Fibroblast of pulmonary artery (primary cell): ENCODE data around the gene CEP112.

Experiments used
- DNase-seq: peaks from one replicate; pipeline ENCODE4 v3.0.0-alpha.2; 2010; ENCODE audit warnings: low read depth
- H3K4me3 ChIP-seq: replicated peaks from 2 replicates; pipeline ENCODE4 v1.5.1; 2011; ENCODE audit warnings: low read depth, mild to moderate bottlenecking, control low read depth, low read length, moderate library complexity
- TF ChIP-seq, protein P1 (sequence below): IDR thresholded peaks from 2 replicates; pipeline ENCODE4 v1.5.1; 2011; ENCODE audit warnings: mild to moderate bottlenecking, control low read depth, low read length, inconsistent platforms; ENCODE audit errors: missing control alignments

The CEP112 gene

GRCh38 chr17:65820811-65821210 lies 371.1 kb downstream of the CEP112 start:
- no peak for DNase-seq
- TF ChIP-seq, protein P1, sequence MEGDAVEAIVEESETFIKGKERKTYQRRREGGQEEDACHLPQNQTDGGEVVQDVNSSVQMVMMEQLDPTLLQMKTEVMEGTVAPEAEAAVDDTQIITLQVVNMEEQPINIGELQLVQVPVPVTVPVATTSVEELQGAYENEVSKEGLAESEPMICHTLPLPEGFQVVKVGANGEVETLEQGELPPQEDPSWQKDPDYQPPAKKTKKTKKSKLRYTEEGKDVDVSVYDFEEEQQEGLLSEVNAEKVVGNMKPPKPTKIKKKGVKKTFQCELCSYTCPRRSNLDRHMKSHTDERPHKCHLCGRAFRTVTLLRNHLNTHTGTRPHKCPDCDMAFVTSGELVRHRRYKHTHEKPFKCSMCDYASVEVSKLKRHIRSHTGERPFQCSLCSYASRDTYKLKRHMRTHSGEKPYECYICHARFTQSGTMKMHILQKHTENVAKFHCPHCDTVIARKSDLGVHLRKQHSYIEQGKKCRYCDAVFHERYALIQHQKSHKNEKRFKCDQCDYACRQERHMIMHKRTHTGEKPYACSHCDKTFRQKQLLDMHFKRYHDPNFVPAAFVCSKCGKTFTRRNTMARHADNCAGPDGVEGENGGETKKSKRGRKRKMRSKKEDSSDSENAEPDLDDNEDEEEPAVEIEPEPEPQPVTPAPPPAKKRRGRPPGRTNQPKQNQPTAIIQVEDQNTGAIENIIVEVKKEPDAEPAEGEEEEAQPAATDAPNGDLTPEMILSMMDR, result no peak
- H3K4me3 ChIP-seq, result no peak overlapping the region

- DNase-seq, result no peak
- H3K4me3 ChIP-seq, result no peak overlapping the region
- TF ChIP-seq, protein P1, result no peak
Observed at GRCh38 chr17:65820306-65820705, 371.6 kb downstream of the CEP112 start.

- no peak overlapping the region for H3K4me3 ChIP-seq
- no peak for DNase-seq
- TF ChIP-seq, protein P1, result no peak
Observed at GRCh38 chr17:65819810-65820209, 372.1 kb downstream of the CEP112 start.

DNA sequence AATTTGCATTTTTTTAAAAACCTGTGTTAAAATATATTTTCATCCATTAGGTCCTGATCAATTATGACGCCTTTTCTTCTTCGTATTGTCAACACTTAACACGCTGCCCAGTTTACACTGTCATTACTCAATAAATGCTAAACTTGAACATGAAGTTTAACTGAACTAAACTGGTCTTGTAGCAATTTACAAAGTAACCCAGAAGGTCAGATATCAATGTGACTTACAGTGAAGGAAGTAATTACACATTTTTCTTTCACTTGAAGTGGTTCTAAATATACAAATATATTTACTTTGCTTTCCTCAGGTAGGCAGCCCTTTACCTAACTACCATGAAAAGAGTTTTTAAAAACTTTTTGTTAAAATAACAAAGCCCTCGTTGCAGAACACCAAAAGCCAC lies 374.0 kb downstream of the CEP112 start:
- no peak overlapping the region for H3K4me3 ChIP-seq
- TF ChIP-seq, protein P1, result no peak
- DNase-seq, result no peak

GRCh38 chr17:65814418-65814817 lies 377.5 kb downstream of the CEP112 start:
- TF ChIP-seq, protein P1, result no peak
- H3K4me3 ChIP-seq, result no peak overlapping the region
- no peak for DNase-seq

DNA sequence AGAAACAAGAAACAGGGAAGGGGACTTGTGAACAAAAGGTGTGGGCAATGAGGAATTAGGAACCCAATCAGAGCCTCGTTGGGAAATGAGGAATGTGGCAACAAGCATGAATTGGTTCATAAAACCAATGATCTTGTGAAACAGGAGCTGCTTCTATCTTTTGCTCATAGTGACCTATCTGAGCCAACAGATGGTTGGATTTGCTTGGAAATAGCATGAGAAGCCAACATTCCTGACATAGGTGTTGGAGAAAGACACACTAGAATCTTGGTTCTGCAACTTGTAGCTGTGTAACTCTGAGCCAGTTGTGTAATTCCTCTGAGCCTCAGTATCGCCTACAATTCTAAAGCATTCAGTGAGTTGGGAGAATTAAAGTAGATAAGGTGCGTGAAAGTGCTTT lies 378.6 kb downstream of the CEP112 start:
- TF ChIP-seq, protein P1, result no peak
- H3K4me3 ChIP-seq, result no peak overlapping the region
- DNase-seq, result no peak

- TF ChIP-seq, protein P1, result no peak
- H3K4me3 ChIP-seq, result no peak overlapping the region
- DNase-seq, result no peak
Observed at GRCh38 chr17:65811043-65811442, 380.9 kb downstream of the CEP112 start.
